ENCODE data around the gene SYCP2. TPM values are rescaled to one million over a fixed set of nuclear protein-coding genes. Genes with fewer than 3 reads are reported as not detected.

The SYCP2 gene
- polyA plus RNA-seq, 1 donor (not counting 4 experiments of a cell fraction or from before 2014, with no cell fraction given), result 0.12 TPM

DNA sequence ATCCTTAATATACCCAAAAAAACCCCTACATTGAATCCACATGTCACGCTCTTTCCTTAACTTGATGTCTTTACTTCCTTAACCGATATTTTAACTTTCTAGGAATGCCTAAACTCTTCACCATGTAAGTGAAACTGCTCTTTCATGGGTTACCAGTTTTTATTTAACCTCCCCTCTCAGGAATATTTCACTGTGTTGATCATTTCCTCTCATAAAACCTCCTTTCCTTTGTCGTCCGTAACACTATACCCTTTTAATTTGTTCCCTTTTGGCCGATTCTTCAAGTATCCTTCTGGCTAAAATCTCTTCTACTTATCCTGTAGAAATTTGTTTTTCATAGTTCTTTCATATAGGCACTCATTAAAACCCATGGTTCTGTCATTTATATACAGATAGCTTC lies 24.6 kb downstream of the SYCP2 start:
- no peak for FAIRE-seq

DNA sequence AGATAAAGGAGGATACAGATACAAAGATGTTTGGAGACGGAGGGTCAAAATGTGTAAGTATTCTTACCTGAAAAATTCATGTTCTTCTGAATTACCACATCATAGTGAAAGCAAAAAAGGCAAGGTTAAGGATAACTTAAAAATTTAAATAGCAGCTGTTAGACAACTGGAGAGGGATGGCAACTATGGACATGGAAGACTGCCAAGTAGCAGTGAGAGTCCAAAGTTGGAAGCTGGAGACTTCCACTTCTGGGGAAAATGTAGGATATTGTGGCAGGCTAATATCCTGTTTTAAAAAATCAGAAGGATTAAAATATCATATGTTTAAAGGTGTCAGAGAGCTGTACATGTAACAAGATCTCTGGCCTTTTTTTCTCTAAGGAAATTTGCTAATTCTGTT lies 29.8 kb downstream of the SYCP2 start:
- no peaks in the 10 kb centered on the region for H3K27me3 ChIP-seq (ENCODE audit: control insufficient read depth, extremely low read depth, insufficient read depth, low read length)
- H3K4me1 ChIP-seq (ENCODE audit: control insufficient read depth, extremely low read depth, insufficient read depth, low read length), result no peaks in the 10 kb centered on the region
- no peak for DNase-seq (ENCODE audit: low read depth, low spot score)
- no peak overlapping the region for H3K4me3 ChIP-seq (ENCODE audit: control insufficient read depth in 2 of 3, extremely low read depth in 1 of 3, insufficient read depth in 2 of 3, low read depth in 1 of 3, low read length in 3 of 3)
- H3K9me1 ChIP-seq (ENCODE audit: control insufficient read depth, extremely low read depth, insufficient read depth, low read length), result no peaks in the 10 kb centered on the region
- H3K79me2 ChIP-seq (ENCODE audit: control insufficient read depth, insufficient read depth, low read length), result no peaks in the 10 kb centered on the region
- no peaks in the 10 kb centered on the region for H4K20me1 ChIP-seq (ENCODE audit: control insufficient read depth, extremely low read depth, insufficient read depth, low read length)
- H3K9ac ChIP-seq (ENCODE audit: control insufficient read depth, extremely low read depth, insufficient read depth, low read length), result no peak overlapping the region
- dilution Hi-C loops (cut with MboI; ENCODE audit: extremely low pct_ligation_motif_present, low sequenced_read_pairs), result no loop called here
- FAIRE-seq, result no peak
- no peak overlapping the region for H2AFZ ChIP-seq (ENCODE audit: control insufficient read depth, low read length)
- no peak overlapping the region for H3K4me2 ChIP-seq (ENCODE audit: control insufficient read depth, extremely low read depth, insufficient read depth, low read depth, low read length)
- no peaks in the 10 kb centered on the region for H3K36me3 ChIP-seq (ENCODE audit: control insufficient read depth in 2 of 2, extremely low read depth in 1 of 2, insufficient read depth in 2 of 2, low read length in 2 of 2)
- H3K27ac ChIP-seq (ENCODE audit: control insufficient read depth, insufficient read depth, low read length), result no peak overlapping the region
- TF ChIP-seq EZH2 (IDR thresholded peaks at IDR 0.05; ENCODE audit: low read length), result no peak
- TF ChIP-seq, protein P1, sequence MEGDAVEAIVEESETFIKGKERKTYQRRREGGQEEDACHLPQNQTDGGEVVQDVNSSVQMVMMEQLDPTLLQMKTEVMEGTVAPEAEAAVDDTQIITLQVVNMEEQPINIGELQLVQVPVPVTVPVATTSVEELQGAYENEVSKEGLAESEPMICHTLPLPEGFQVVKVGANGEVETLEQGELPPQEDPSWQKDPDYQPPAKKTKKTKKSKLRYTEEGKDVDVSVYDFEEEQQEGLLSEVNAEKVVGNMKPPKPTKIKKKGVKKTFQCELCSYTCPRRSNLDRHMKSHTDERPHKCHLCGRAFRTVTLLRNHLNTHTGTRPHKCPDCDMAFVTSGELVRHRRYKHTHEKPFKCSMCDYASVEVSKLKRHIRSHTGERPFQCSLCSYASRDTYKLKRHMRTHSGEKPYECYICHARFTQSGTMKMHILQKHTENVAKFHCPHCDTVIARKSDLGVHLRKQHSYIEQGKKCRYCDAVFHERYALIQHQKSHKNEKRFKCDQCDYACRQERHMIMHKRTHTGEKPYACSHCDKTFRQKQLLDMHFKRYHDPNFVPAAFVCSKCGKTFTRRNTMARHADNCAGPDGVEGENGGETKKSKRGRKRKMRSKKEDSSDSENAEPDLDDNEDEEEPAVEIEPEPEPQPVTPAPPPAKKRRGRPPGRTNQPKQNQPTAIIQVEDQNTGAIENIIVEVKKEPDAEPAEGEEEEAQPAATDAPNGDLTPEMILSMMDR (optimal IDR thresholded peaks at IDR 0.05 in 1 of 3, IDR thresholded peaks at IDR 0.05 in 1 of 3, conservative IDR thresholded peaks at IDR 0.05 in 1 of 3; ENCODE audit: extremely low read depth in 1 of 3, insufficient read depth in 2 of 3, low read length in 3 of 3), result no peak
- H3K9me3 ChIP-seq (ENCODE audit: control insufficient read depth, low read depth, low read length), result no peaks in the 10 kb centered on the region

More for the DNA sequence above, 24.6 kb downstream of the SYCP2 start:
- Histone ChIP-seq H3K4me1 (ENCODE audit: control insufficient read depth, extremely low read depth, insufficient read depth, low read length) (no peaks in the 10 kb centered on the region), H3K9ac (ENCODE audit: control insufficient read depth, extremely low read depth, insufficient read depth, low read length) (no peak overlapping the region), H3K4me3 (ENCODE audit: control insufficient read depth in 2 of 3, extremely low read depth in 1 of 3, insufficient read depth in 2 of 3, low read depth in 1 of 3, low read length in 3 of 3) (no peak overlapping the region), H3K79me2 (ENCODE audit: control insufficient read depth, insufficient read depth, low read length) (no peaks in the 10 kb centered on the region), H4K20me1 (ENCODE audit: control insufficient read depth, extremely low read depth, insufficient read depth, low read length) (no peaks in the 10 kb centered on the region), H2AFZ (ENCODE audit: control insufficient read depth, low read length) (no peak overlapping the region), H3K9me1 (ENCODE audit: control insufficient read depth, extremely low read depth, insufficient read depth, low read length) (no peaks in the 10 kb centered on the region), H3K27ac (ENCODE audit: control insufficient read depth, insufficient read depth, low read length) (no peak overlapping the region), H3K36me3 (ENCODE audit: control insufficient read depth in 2 of 2, extremely low read depth in 1 of 2, insufficient read depth in 2 of 2, low read length in 2 of 2) (no peaks in the 10 kb centered on the region), H3K27me3 (ENCODE audit: control insufficient read depth, extremely low read depth, insufficient read depth, low read length) (no peaks in the 10 kb centered on the region), H3K9me3 (ENCODE audit: control insufficient read depth, low read depth, low read length) (no peaks in the 10 kb centered on the region), H3K4me2 (ENCODE audit: control insufficient read depth, extremely low read depth, insufficient read depth, low read depth, low read length) (no peak overlapping the region)
- DNase-seq (ENCODE audit: low read depth, low spot score), result no peak
- TF ChIP-seq, protein P1 (optimal IDR thresholded peaks at IDR 0.05 in 1 of 3, IDR thresholded peaks at IDR 0.05 in 1 of 3, conservative IDR thresholded peaks at IDR 0.05 in 1 of 3; ENCODE audit: extremely low read depth in 1 of 3, insufficient read depth in 2 of 3, low read length in 3 of 3), result no peak
- TF ChIP-seq EZH2 (IDR thresholded peaks at IDR 0.05; ENCODE audit: low read length), result no peak
- dilution Hi-C loops (cut with MboI; ENCODE audit: extremely low pct_ligation_motif_present, low sequenced_read_pairs), result no loop called here

All from keratinocyte (primary cell).